DMS53 treated with DMSO at 0.1 percent for 48 hours (cell line): ENCODE measurements around the gene PRKAR2B.
"Not testable (repeated sequence)": the region's sequence is repeated elsewhere in the genome, so short reads cannot be mapped to it uniquely, and the experiment has no call there.

ENCODE experiments used
- DNase-seq: peaks from one replicate; lab custom pipeline; 2025; ENCODE audit not compliant: unreplicated experiment; lab: John Stamatoyannopoulos, UW

PRKAR2B gene

DNA sequence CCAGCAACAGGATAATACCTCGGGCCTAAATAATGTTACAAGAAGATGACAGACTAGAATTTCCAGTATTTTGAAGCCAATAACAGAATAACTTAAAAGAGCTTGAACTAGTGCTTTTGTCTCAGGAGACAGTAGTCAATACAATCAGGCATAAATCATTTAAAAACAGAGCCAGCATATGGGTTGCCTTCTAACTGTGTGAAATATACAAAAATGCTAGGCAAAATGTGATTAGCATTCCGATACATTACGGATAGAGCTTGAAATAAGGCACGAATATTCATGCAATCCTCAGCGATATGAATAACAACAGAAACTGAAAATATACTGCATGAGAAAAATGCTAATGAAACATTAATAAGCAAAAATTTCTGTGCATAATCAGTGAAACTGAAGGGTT is 18.3 kb upstream of the PRKAR2B start:
- DNase-seq: no peak

DNA sequence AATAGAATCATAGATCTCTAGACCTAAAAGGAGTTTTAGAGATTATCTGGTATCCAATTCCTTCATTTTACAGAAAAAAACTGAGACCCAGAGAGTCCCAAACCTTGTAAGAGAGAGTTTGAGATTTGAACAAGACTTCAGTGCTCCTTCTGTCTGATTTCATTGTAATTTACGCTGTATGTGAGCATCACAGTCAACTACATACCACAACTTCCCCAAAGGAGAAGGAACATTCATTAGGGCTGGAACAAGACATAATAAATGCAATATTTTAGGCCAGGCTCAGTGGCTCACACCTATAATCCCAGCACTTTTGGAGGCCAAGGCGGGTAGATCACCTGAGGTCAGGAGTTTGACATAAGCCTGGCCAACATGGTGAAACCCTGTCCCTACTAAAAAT is 17.3 kb upstream of the PRKAR2B start:
- no peak for DNase-seq

DNA sequence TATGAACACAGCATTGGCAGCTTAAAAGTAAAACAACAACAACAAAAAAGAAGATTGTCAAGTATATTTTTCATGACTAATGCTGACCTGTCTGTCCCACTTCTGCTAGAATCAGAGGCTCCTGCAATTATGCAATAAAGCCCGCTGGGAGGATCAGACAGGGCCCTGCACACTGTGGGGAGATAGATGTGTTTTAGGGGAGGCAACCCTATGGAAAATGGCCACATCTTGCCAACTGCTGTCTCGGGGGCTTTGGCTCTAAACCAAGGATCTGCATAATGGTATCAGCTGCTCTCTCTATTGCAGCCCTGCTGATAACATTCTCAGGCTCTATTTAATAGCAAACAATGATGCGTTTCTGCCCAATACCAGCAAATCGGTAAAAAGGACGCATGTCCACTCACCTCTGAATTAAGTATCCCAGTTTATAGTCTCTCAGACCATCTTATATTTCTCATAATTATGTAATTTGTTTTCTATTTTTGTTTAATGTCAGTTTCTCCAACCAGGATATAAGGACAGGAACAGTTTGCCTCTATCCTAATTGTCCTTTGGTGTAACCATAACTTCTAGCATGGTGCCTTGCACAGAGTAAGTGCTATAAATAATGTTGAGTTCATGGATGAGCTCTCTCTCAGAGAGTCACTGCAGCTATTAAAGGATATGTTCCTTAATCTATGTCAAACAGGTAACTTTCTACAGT is 15.3 kb upstream of the PRKAR2B start:
- DNase-seq: no peak

DNA sequence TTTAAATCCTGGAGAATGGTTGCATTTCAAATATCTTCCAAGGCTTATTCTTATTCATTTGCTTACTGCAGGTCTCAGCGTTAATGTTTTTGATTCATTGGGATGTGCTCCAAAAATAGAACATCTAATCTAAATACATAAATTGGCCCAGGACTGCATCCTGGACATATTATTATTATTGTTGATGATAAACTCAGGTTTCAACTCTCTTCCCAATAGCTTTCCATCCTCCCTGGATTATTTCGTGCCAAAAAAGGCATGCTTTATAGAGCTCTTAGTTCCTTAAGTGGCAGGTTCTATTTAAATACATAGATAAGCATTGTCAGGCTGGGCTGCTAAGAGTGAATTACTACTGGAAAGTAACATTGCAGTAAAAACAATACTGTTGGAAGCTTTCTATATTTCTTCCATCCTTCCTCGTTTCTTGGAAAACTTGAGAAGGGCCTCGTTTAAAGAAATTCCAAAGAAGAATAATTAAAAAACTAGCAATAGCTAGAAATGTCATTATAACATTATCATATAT is 14.7 kb upstream of the PRKAR2B start:
- DNase-seq: no peak

DNA sequence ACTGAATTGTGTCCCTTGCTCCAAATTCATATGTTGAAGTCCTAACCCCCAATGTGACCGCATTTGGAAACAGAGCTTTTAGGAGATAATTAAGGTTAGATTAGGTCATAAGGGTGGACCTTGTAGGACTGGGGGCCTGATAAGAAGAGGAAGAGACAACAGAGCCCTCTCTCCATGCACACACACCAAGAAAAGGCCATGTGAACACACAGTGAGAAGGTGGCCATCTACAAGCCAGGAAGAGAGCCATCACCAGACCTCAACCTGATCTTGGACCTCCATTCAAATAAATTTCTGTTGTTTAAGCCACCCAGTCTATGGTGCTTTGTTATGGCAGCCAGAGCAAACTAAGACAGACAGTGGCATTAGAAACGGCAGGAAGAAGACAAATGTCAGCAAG is 12.5 kb upstream of the PRKAR2B start:
- no peak for DNase-seq

DNA sequence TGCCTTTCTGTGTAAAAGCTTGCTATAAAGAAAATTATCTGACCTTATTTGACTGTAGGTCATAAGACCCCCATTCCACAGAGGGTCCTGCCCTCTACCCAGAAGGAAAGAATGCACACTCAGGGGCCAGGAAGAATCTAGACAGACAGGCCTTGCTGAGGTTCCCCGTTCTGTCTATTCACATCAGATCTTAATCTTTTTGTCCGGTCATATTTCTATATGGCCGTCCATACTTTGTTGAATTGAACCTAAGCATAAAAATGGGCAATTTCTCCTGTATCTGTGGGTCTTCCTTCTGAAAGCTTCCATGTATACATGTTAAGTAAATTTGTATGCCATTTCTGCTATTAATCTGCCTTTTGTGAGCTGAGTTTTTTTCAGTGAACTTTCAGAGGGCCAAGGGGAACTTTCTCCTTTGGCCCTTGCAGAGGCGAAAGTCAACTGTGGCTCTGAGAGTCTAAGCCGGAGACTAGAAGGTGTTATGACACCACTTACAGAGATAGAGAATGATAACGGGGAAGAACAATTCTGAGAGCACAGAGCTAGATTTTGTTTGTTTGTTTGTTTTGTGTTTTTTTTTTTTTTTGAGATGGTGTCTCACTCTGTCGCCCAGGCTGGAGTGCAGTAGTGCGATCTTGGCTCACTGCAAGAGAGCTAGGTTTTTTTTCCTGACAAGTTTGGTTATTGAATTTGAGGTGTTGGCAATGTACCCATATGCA is 11.6 kb upstream of the PRKAR2B start:
- no peak for DNase-seq

DNA sequence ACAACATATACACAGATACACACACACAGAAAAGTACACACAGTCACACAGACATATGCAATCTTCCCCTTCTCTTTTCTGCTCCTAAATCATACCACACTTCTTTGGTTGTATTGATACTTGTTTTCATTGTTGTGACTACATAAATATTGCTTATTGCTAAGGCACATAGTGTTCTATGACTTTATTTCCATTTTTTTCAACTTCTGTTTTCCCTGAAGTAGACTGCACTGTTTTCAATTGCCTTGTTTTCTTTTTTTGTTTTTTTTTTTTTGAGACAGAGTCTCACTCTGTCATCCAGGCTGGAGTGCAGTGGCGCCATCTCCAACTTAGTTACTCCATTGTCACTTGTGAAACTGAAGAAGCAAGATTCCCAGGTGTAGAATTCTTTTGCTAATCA is 10.0 kb upstream of the PRKAR2B start:
- no peak for DNase-seq

DNA sequence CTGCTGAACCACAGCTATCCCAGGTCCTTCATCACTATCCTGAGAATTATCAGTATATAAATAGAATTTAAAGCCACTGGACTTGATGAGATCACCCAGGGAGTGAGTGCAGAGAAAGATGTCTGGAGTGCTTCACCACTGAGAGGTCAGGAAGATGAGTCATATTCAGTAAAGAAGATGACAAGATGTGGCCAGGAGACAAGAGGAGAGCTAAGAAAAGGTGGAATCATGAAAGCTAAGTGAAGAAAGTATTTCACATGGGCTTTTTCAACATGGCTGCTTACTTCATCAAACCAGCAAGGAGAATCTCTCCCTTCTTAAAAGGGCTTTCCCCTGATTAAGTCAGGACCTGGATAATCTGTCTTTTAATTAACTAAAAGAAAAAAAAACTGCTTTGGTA is 9.1 kb upstream of the PRKAR2B start:
- no peak for DNase-seq

DNA sequence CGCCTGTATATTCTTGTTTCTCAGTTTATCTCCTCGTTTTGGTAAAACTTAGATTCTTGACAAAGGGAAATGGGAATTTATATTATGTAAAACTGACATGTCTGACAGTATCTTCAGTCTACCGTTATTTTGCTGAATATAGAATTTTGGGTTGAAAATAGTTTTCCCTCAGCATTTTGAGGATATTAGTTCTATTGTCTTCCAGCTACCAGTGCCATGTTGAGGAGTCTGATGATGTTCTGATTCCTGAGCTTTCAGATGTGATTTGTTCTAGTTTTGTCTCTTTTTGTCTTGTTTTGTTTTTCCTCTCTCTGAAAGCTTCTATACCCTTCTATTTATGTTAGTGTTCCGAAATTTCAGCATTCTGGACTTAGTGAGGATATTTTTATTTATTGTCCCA is 8.0 kb upstream of the PRKAR2B start:
- DNase-seq: no peak

DNA sequence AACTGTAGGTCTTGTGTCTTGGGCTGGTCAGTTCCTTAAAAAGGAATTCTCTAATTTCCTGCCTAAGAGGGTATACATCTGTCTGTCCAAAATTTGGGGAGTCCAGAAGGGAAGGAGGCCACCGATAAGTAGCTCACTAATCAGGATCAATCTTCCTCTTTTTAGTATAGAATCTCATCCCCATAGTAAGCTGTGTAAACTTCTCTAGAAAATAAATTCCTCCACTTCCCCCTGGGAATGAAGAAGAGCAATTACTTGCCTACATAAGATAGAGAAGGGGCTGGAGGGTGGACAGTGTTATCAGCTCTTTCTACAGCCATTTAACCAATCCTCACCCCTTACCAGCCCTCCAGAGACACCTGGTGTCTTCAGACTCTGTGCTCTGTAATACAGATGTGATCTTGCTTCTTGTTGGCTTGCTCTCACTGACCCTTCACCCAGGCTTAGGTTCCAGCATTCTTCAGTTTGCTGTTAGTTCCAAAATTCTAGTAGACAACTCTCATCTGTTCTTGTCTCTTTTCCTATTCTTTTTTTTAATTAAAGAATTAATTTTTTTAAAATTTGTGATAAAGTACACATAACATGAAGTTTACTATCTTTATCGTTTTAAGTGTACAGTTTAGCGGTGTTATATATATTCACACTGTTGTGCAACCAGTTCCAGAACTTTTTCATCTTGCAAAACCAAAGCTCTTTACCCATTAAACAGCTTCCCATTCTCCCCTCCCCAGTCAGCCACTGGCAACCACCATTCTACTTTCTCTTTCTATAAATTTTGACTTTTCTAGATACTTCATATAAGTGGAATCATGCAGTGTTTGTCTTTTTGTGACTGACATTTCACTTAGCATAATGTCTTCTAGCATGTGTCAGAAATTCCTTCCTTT is 6.5 kb upstream of the PRKAR2B start:
- DNase-seq: no peak

DNA sequence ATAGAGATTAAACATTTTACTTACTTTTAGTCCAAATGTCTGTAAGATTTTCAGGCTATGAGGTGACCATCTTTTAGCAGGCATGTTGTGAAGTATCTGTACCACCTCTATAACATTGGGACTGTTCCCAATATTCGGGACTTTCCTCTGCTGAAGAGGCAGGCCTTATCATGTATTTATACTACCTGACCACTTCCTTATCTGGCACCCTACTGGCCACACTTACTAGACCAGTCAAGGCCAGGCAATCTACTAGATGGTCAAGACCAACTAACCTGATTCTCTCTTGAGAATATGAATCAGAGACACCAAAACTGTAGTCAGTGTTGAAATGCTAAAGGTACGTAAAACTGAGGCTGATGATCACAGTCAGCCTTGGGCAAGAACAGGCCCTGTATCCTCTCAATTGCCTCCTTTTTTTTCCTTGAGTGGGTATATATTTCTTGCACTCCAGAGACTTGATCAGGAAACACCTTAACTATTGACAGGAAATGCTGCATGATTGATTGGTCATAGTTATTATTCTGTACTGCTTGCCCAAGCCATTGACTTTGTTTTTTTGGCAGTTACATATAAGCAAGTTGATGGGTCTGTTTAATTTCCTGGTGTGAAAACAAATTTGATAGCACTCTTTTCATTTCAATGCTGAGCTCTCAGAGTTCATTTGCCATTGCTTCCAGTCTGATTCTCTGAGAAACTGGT is 5.2 kb upstream of the PRKAR2B start:
- no peak for DNase-seq

DNA sequence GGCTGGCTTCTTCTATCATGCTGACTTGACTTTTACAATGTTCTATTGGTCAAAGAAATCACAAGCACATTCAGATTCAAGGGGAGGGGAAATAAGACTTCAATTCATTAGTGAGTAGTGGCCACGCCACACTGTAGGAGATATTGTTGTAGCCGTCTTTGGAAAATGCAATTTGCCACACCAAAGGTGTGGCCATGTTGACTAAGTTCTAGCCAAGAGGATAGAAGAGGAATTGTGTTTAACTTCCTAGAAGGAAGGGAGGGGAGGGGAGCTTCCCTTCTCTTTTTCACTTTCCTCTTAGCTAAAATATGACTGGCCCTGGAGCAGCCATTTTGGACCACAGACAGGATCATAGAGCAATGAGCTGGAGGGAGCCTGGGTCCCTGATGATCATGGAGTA is 3.4 kb upstream of the PRKAR2B start:
- no peak for DNase-seq

DNA sequence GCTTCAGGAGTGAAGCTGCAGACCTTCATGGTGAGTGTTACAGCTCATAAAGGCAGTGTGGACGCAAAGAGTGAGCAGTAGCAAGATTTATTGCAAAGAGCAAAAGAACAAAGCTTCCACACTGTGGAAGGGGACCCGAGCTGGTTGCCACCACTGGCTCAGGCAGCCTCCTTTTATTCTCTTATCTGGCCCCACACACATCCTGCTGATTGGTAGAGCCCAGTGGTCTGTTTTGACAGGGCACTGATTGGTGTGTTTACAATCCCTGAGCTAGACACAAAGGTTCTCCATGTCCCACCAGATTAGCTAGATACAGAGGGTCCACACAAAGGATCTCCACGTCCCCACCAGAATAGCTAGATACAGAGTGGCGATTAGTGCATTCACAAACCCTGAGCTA is 2.7 kb upstream of the PRKAR2B start:
- DNase-seq: not testable (repeated sequence)

DNA sequence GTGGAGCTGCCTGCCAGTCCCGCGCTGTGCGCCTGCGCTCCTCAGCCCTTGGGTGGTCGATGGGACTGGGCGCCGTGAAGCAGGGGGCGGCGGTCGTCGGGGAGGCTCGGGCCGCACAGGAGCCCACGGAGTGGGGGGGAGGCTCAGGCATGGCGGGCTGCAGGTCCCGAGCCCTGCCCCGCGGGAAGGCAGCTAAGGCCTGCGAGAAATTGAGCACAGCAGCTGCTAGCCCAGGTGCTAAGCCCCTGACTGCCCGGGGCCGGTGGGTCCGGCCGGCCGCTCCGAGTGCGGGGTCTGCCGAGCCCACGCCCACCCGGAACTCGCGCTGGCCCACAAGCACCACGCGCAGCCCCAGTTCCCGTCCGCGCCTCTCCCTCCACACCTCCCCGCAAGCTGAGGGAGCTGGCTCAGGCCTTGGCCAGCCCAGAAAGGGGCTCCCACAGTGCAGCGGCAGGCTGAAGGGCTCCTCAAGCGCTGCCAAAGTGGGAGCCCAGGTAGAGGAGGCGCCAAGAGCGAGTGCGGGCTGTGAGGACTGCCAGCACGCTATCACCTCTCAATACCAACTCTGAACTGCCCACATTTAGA is 2.1 kb upstream of the PRKAR2B start:
- DNase-seq: not testable (repeated sequence)

DNA sequence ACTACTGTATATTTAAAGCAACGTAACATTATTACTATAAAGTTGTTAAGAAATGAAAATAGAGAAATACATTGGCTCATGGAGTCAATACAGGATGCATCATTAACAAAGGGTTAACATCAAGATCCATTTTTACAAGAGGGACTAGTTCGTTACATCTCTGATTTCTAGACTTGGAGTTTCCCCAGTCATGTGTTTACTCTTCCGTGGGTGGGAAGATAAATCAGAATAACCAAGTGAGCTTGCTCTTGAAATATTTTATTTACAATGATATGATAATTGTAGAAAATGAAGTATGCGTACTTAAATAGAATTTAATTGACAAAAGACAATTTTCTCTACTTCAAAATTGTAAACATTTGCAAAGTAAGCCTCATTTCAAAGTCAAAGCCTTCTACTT is 1.0 kb upstream of the PRKAR2B start:
- no peak for DNase-seq

DNA sequence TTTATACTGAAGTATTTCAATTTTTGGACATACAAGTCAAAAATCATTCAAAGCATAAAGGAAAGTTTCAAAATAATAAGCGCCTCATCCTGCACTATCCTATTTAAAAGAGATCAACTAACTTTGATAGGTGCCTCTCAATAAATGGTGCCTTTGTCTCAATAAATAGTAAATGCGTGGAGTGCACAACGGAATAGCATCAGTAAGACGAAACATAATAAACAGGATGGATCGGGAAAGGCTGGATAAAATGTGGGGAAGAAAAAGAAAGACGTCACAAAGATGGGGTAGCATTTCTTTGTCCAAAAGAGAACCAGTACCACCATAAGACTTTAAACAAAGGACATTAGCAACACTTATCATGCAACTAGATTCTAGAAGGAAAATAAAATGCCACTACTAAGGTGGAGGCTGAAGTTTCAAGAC is 571 bp upstream of the PRKAR2B start:
- no peak for DNase-seq

DNA sequence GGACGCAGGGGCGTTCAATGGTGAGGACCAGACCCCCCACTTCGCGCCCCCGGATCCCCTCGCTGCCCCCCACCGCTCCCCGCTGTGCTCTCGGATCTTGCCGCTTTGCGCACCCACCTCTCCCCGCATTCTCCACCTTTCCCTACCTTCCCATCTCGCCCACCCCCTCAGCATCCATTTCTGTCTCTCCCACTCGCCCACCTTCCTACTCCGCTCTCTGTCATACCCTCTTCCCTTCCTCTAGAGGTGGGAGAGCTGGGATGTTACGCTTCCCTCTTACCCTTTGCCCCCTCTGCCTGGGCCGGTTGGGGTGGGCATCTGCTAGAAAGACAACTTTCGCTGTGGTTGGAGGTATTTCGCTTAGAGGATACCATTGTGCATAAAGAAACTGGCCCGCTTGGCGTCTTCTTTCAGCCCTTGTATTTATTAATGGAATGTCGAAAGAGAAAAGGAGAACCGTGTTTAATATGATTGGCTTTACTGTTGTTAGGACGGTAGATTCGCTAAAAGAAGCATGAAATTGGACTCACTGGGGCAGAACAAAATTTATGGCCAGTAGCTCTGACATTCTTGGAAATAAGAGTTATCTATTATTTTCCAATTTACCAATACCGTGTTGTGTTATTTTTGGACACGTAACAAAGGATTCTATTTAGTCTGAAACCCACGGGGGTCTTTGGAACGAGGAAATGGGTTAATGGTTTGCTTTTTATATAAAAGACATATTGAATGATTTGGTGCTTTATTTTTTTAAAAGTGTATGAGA is 873 bp downstream of the PRKAR2B start:
- no peak for DNase-seq

DNA sequence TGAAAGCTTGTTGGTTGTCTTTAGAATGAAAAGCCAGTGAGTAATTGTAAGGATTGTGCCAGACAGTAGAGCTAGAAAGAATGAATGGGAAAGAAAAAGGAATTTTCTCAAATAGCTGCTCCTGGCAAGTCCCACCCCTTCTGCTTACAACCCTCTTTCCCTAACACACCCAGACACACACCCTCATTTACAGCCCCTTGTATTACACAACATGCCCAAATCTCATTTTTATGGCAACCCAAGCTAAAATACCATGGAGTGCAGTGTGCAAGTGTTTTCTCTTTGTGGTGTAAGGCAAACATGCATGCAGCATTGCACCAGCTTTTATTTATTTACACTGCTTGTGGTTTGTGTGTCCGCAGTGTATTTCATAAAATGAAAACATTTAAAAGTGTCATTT is 1.5 kb downstream of the PRKAR2B start:
- DNase-seq: no peak

DNA sequence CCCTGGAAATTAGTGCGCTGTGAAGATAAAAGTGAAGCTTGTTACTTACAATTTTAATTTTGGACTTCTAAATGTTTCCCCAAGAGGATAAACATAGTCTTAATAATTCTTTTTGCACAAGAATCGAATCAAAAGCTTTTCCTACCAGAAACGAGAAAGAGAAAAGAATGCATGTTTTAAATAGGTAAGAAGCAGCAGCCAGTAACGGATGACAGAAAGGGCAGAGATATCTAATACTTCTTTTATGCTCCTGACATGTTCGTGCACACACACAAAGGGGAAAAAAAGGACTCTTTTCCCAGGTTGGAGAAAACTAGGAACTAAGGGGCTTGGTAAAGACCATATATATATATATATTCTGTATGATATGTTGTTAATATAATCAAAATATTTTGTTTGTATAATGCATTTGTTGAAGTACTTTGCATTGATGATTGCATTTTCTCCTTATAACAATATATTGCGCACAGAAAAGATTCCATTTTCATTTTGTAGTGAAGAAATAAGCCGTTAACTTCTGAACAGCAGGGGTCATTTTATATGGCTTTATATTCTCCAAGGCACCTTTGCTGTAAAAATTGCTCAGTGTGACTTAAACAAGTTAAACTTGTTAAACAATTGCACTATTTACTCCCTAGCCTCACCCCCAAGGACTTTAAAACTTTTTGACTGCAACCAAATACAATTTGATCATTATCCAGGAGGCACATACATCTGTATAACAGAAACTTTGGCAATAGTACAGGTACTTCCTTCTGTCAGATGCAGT is 2.2 kb downstream of the PRKAR2B start:
- no peak for DNase-seq
